GM21717 (cell line): ENCODE results near the gene OR2Z1.
"Not testable (repeated sequence)": the region's sequence is repeated elsewhere in the genome, so short reads cannot be mapped to it uniquely, and the experiment has no call there.

ENCODE experiments used
- ATAC-seq: cut with Tn5 transposase; IDR thresholded peaks from one replicate; pipeline ENCODE4 v1.9.1; 2021; ENCODE audit warnings: mild to moderate bottlenecking, moderate library complexity; ENCODE audit not compliant: unreplicated experiment

The OR2Z1 gene

DNA sequence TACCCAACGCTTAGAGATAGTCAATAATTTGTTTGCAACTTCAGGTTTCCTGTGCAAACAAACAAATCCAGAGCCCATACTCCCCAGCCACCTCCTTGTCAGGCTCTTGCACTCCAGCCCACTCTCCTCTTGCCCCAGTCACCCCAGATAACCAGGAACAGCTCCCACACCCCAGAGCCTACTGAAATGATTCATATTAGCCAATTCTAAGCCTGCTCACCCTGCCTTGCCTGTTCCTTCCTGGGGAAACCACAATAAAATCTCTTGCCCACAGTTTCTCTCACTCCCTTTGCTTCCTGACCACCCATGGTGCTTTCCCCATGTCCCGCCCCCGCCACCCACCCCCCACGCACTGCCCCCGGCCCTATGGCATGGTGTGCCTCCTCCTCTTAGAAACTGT, 19.1 kb upstream of the OR2Z1 start:
- ATAC-seq, result no peak

DNA sequence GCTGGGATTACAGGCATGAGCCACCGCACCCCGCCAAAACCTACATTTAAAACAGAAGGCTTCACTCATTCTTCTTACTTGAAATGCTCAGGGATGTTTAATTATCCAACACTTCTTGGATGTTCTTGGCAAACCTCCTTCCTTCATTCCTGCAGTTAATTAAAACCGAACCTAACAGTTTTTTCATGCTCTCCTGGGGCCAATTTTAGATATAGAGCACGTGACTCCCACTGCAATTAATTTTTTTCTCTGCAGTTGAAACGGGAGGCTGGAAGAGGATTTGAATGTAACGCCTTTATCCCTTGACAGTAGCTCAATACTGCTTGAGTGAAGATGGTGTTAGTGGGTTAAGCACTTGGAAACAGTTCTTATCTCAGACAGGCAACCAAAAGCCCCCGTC, 18.2 kb upstream of the OR2Z1 start:
- ATAC-seq, result no peak

- not testable (repeated sequence) for ATAC-seq
These were observed 16.1 kb upstream of the OR2Z1 start for GRCh38 chr19:8705304-8705703.

DNA sequence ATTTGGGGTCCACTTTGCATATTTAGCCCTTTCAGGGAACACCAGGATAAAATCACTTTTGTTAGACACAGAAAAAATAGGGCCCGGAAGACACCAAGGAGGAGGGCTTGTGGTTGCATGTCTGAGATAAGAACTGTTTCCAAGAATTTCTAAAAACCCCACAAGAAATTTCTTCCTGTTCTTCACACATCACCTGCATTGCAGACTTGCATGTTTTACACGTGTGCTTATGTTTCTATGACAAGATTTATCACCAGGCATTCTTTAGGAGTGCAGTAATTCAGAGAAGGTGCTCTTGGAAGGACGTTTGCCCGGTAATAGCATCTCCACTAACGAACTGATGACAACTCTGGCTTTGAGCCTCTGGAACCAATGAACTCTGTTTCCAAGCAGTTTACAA, 15.7 kb upstream of the OR2Z1 start:
- no peak for ATAC-seq

DNA sequence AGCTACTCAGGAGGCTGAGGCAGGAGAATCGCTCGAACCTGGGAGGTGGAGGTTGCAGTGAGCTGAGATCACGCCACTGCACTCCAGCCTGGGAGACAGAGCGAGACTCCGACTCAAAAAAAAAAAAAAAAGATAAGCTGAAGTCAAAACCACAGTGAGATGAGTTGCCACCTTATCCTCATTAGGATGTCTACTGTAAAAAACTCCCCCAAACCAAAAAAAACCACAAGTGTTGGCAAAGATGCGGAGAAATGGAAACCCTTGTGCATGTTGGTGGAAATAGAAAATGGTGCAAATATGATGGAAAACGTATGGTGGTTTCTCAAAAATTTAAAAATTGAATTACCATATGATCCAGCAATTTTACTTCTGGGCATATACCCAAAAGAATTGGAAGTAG, 11.1 kb upstream of the OR2Z1 start:
- not testable (repeated sequence) for ATAC-seq

DNA sequence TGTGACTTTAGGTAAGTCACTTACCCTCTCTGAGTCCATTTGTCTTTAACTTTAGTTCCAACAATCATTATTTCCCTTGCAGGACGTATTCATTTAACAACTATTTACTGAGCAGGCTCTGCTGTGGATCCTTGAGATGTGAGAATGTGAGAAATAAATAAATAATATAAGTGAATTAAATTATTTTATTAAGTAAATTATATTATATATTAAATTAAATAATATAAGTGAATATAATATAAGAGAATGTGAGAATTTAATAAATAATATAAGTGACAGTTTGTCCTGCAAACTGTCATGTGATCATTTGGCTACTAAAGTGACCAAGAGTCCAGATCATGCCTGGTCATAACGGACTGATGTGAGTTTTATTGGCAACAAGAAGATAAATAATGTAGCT, 598 bp downstream of the OR2Z1 start:
- ATAC-seq, result no peak

- no peak for ATAC-seq
These were observed 2.8 kb downstream of the OR2Z1 start for GRCh38 chr19:8724276-8724675.

GRCh38 chr19:8731428-8732169, 10.2 kb downstream of the OR2Z1 start:
- no peak for ATAC-seq

GRCh38 chr19:8738377-8738776, 16.9 kb downstream of the OR2Z1 start:
- ATAC-seq, result no peak

DNA sequence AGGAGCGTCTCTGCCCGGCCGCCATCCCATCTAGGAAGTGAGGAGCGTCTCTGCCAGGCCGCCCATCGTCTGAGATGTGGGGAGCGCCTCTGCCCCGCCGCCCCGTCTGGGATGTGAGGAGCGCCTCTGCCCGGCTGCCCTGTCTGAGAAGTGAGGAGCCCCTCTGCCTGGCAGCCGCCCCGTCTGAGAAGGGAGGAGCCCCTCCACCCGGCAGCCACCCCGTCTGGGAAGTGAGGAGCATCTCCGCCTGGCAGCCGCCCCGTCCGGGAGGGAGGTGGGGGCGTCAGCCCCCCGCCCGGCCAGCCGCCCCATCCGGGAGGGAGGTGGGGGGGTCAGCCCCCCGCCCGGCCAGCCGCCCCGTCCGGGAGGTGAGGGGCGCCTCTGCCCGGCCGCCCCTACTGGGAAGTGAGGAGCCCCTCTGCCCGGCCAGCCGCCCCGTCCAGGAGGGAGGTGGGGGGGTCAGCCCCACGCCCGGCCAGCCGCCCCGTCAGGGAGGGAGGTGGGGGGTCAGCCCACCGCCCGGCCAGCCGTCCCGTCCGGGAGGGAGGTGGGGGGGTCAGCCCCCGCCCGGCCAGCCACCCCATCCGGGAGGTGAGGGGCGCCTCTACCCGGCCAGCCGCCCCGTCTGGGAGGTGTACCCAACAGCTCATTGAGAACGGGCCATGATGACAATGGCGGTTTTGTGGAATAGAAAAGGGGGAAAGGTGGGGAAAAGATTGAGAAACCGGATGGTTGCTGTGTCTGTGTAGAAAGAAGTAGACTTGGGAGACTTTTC, 18.0 kb downstream of the OR2Z1 start:
- not testable (repeated sequence) for ATAC-seq

GRCh38 chr19:8767257-8767656, 45.8 kb downstream of the OR2Z1 start:
- not testable (repeated sequence) for ATAC-seq

DNA sequence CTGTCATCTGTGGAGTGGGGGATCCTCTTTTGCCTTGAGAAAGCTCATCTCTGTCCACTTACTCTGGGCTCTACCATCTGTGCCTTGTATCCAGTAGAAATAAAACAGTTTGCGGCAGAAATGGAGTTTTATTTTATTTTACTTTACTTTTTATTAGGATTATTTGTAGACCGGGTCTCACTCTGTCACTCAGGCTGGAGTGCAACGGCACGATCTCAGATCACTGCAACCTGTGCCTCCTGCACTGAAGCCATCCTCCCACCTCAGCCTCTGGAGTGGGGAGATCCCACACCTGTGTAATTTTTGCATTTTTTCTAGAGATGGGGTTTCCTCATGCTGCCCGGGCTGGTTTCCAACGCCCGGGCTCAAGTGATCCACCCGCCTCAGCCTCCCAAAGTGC, 47.8 kb downstream of the OR2Z1 start:
- not testable (repeated sequence) for ATAC-seq

GRCh38 chr19:8773587-8773986, 52.2 kb downstream of the OR2Z1 start:
- ATAC-seq, result not testable (repeated sequence)
